GM12891 (cell line): ENCODE results near the gene ELL.

ENCODE experiments used
- PAX5 ChIP-seq: IDR thresholded peaks from 2 replicates; pipeline ENCODE4 v1.6.1; 2011; ENCODE audit warnings: low read length, moderate library complexity, mild to moderate bottlenecking; ENCODE audit not compliant: insufficient read depth, severe bottlenecking
- POLR2A ChIP-seq: IDR thresholded peaks from 2 replicates; pipeline ENCODE4 v1.6.1; 2011; ENCODE audit warnings: low read depth, low read length, control low read depth
- POLR2AphosphoS5 ChIP-seq: IDR thresholded peaks from 2 replicates; pipeline ENCODE4 v1.6.1; 2011; ENCODE audit warnings: low read depth, low read length, control low read depth
- SPI1 ChIP-seq: IDR thresholded peaks from 2 replicates; pipeline ENCODE4 v1.6.1; 2011; ENCODE audit warnings: low read depth, low read length, control low read depth
- TAF1 ChIP-seq: IDR thresholded peaks from 2 replicates; pipeline ENCODE4 v1.6.1; 2011; ENCODE audit warnings: low read depth, low read length, control low read depth

- TF ChIP-seq POLR2A = no peak
- TF ChIP-seq POLR2AphosphoS5 = no peak
- no peak for TF ChIP-seq TAF1
- TF ChIP-seq PAX5 = no peak
- no peak for TF ChIP-seq SPI1
Measured at GRCh38 chr19:18488403-18488723, 33.5 kb downstream of the ELL start.
